ENCODE data around the gene TLR2.

Gene TLR2

GRCh38 chr4:153676486-153676885, 7.6 kb upstream of the TLR2 start:
- H3K4me3 ChIP-seq (ENCODE audit: low read depth, low read length, poor library complexity, severe bottlenecking) = no peak overlapping the region
- H3K9me2 ChIP-seq (ENCODE audit: low read depth, low read length) = no peaks in the 10 kb centered on the region
- peaks cover 4% of the 10 kb centered on the region; the same call in 1 of the 2 replicates for H3K9me3 ChIP-seq (ENCODE audit: low read length)
- H3K36me3 ChIP-seq (ENCODE audit: insufficient read depth, low read length) = no peaks in the 10 kb centered on the region
- H3K27me3 ChIP-seq (ENCODE audit: insufficient read depth, low read length) = no peaks in the 10 kb centered on the region; the same call in 1 of the 2 replicates
- no peaks in the 10 kb centered on the region for H3F3A ChIP-seq (ENCODE audit: insufficient read depth, low read length)
- no peaks in the 10 kb centered on the region for H3K79me2 ChIP-seq (ENCODE audit: insufficient read depth, low read length)
- H3K27ac ChIP-seq (ENCODE audit: low read depth, low read length, poor library complexity, severe bottlenecking) = no peak overlapping the region
- no peak overlapping the region for H3K4me2 ChIP-seq (ENCODE audit: low read length)
- TF ChIP-seq EZH2 (IDR thresholded peaks at IDR 0.05; ENCODE audit: borderline replicate concordance, low read length) = no peak
- TF ChIP-seq CTCF (IDR thresholded peaks at IDR 0.05; ENCODE audit: low read length) = no peak
- no peaks in the 10 kb centered on the region for H4K20me1 ChIP-seq (ENCODE audit: insufficient read depth, low read length)
- no peaks in the 10 kb centered on the region for H3K4me1 ChIP-seq (ENCODE audit: insufficient read depth, low read length, severe bottlenecking)
- no peak overlapping the region for H3K9ac ChIP-seq (ENCODE audit: low read length)
- H2AFZ ChIP-seq (ENCODE audit: low read length) = no peak overlapping the region

- Histone ChIP-seq H3K27me3 (ENCODE audit: insufficient read depth, low read length) (no peaks in the 10 kb centered on the region; the same call in 1 of the 2 replicates), H3K4me1 (ENCODE audit: insufficient read depth, low read length, severe bottlenecking) (no peaks in the 10 kb centered on the region), H2AFZ (ENCODE audit: low read length) (no peak overlapping the region), H3K4me2 (ENCODE audit: low read length) (no peak overlapping the region), H4K20me1 (ENCODE audit: insufficient read depth, low read length) (no peaks in the 10 kb centered on the region), H3F3A (ENCODE audit: insufficient read depth, low read length) (no peaks in the 10 kb centered on the region), H3K27ac (ENCODE audit: low read depth, low read length, poor library complexity, severe bottlenecking) (no peak overlapping the region), H3K9me3 (ENCODE audit: low read length) (peaks cover 4% of the 10 kb centered on the region; the same call in 1 of the 2 replicates), H3K4me3 (ENCODE audit: low read depth, low read length, poor library complexity, severe bottlenecking) (no peak overlapping the region), H3K36me3 (ENCODE audit: insufficient read depth, low read length) (no peaks in the 10 kb centered on the region), H3K9me2 (ENCODE audit: low read depth, low read length) (no peaks in the 10 kb centered on the region), H3K9ac (ENCODE audit: low read length) (no peak overlapping the region), H3K79me2 (ENCODE audit: insufficient read depth, low read length) (no peaks in the 10 kb centered on the region)
- TF ChIP-seq CTCF (IDR thresholded peaks at IDR 0.05; ENCODE audit: low read length) (no peak), EZH2 (IDR thresholded peaks at IDR 0.05; ENCODE audit: borderline replicate concordance, low read length) (no peak)
Measured at GRCh38 chr4:153676984-153677383, 7.1 kb upstream of the TLR2 start.

GRCh38 chr4:153679486-153679885, 4.6 kb upstream of the TLR2 start:
- TF ChIP-seq CTCF (IDR thresholded peaks at IDR 0.05; ENCODE audit: low read length) (no peak; the same call in 1 of the 2 replicates), EZH2 (IDR thresholded peaks at IDR 0.05; ENCODE audit: borderline replicate concordance, low read length) (no peak)
- H3K9me3 ChIP-seq (ENCODE audit: low read length) = peaks cover 4% of the 10 kb centered on the region; the same call in 1 of the 2 replicates
- no peak overlapping the region for H3K9ac ChIP-seq (ENCODE audit: low read length)
- no peak overlapping the region for H3K27ac ChIP-seq (ENCODE audit: low read depth, low read length, poor library complexity, severe bottlenecking)
- H2AFZ ChIP-seq (ENCODE audit: low read length) = no peak overlapping the region
- no peaks in the 10 kb centered on the region for H4K20me1 ChIP-seq (ENCODE audit: insufficient read depth, low read length)
- H3K4me1 ChIP-seq (ENCODE audit: insufficient read depth, low read length, severe bottlenecking) = peaks cover 9% of the 10 kb centered on the region
- no peak overlapping the region for H3K4me2 ChIP-seq (ENCODE audit: low read length)
- H3K36me3 ChIP-seq (ENCODE audit: insufficient read depth, low read length) = no peaks in the 10 kb centered on the region
- H3K79me2 ChIP-seq (ENCODE audit: insufficient read depth, low read length) = no peaks in the 10 kb centered on the region
- no peak overlapping the region for H3K4me3 ChIP-seq (ENCODE audit: low read depth, low read length, poor library complexity, severe bottlenecking)
- no peaks in the 10 kb centered on the region; the same call in 1 of the 2 replicates for H3K27me3 ChIP-seq (ENCODE audit: insufficient read depth, low read length)
- H3K9me2 ChIP-seq (ENCODE audit: low read depth, low read length) = no peaks in the 10 kb centered on the region
- no peaks in the 10 kb centered on the region for H3F3A ChIP-seq (ENCODE audit: insufficient read depth, low read length)
